ENCODE data around the gene NRIP1. TPM values are rescaled to one million over a fixed set of nuclear protein-coding genes. Genes with fewer than 3 reads are reported as not detected.

Gene NRIP1, protein sequence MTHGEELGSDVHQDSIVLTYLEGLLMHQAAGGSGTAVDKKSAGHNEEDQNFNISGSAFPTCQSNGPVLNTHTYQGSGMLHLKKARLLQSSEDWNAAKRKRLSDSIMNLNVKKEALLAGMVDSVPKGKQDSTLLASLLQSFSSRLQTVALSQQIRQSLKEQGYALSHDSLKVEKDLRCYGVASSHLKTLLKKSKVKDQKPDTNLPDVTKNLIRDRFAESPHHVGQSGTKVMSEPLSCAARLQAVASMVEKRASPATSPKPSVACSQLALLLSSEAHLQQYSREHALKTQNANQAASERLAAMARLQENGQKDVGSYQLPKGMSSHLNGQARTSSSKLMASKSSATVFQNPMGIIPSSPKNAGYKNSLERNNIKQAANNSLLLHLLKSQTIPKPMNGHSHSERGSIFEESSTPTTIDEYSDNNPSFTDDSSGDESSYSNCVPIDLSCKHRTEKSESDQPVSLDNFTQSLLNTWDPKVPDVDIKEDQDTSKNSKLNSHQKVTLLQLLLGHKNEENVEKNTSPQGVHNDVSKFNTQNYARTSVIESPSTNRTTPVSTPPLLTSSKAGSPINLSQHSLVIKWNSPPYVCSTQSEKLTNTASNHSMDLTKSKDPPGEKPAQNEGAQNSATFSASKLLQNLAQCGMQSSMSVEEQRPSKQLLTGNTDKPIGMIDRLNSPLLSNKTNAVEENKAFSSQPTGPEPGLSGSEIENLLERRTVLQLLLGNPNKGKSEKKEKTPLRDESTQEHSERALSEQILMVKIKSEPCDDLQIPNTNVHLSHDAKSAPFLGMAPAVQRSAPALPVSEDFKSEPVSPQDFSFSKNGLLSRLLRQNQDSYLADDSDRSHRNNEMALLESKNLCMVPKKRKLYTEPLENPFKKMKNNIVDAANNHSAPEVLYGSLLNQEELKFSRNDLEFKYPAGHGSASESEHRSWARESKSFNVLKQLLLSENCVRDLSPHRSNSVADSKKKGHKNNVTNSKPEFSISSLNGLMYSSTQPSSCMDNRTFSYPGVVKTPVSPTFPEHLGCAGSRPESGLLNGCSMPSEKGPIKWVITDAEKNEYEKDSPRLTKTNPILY (N-terminal part only)
- total RNA-seq: 34.2 and 36.9 TPM in 2 replicates

DNA sequence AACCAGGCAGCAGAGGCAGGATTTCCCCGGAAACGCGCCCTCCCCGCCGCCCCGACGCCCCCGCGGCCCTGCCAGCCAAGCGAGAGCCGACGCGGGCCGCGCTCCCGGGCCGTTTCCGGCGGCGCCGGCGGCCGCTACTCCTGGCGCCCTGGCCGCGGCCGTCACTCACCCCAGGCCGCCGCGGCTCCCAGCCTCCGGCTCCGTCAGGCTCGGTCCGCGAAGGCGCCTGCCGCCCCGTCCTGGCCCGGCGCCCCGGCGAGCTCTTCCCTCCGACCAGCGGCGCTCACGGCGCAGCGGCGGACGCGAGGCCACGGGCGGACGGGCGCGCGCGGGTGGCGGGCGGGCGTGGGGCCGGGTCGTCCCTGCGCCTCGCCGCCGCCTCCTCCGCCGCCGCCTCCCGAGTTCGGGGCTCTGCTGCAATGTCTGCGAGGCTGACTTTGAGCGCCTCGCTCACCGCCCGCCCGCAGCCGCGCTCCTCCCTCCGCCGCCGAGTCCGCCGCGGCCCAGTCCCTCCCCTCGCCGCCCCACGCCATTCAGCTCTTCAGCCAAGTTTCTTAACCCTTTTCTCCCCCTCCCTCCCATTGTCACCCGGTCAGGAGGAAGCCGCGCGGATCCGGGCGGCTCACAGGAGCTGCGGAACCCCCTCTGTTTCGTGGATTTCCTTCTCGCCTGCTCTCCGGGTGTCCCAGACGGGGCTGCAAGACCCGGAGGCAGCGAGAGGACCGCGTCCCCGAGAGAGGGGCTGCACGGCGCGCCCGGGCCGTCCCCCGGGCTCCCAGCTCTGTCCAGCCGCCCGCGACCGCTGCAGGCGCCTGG lies at the start of gene NRIP1:
Gene NRIP1 (minus strand): TSS at position 425 of the 816 bp plus-strand sequence. CDS start 96,808 bp downstream, outside the sequence.

